Dermis lymphatic vessel endothelial cell (primary cell): ENCODE data around the gene DAPK2. TPM values are rescaled to one million over a fixed set of nuclear protein-coding genes. Genes with fewer than 3 reads are reported as not detected.

Source experiments
- total RNA-seq: library from RNA; depleted of rRNA; stranded (reverse); fragments of >200 nt; gene quantifications from 2 replicates; pipeline ENCODE4 v1.2.1, GENCODE V29; 2014

The DAPK2 gene
- total RNA-seq = 4.7 and 18.0 TPM in 2 replicates

DNA sequence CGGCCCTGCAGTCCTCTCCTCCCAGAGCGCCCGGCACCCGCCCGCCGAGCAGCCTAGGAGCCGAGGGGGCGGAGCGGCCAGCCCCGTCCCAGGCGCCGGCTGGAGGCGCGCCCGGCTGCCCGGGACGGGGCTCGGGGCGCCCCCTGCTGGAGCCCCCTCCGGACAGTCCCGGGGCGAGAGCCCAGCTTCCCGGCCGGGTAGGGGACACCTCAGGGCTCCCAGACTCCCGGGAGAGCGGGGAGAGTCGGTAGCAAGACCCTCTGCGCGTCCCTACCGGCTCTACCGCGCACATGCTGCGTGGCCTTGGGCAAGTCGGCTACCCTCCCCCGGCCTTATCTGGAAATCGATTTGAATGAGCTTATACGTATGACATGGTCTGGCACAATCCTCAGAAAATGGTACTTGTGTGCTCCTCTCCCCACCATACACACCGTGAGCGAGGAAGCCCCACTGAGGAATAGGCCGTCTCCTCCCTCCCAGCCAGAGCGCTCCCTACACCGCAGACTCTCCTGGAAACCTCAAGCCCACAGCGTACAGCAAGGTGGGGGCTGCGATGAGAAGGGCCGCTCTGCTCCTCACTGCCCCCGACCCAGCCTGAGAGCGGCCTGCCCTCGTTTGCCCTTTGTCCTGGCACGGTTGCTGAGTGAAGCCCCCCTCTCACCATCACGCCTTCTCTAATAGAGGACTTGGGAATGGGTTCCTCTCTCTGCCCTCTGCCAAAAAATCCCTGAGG, at the start of gene DAPK2:
TSS of gene DAPK2 (minus strand) at position 65 of the 733 bp plus-strand sequence. CDS start 6,224 bp downstream, outside the sequence.

DNA sequence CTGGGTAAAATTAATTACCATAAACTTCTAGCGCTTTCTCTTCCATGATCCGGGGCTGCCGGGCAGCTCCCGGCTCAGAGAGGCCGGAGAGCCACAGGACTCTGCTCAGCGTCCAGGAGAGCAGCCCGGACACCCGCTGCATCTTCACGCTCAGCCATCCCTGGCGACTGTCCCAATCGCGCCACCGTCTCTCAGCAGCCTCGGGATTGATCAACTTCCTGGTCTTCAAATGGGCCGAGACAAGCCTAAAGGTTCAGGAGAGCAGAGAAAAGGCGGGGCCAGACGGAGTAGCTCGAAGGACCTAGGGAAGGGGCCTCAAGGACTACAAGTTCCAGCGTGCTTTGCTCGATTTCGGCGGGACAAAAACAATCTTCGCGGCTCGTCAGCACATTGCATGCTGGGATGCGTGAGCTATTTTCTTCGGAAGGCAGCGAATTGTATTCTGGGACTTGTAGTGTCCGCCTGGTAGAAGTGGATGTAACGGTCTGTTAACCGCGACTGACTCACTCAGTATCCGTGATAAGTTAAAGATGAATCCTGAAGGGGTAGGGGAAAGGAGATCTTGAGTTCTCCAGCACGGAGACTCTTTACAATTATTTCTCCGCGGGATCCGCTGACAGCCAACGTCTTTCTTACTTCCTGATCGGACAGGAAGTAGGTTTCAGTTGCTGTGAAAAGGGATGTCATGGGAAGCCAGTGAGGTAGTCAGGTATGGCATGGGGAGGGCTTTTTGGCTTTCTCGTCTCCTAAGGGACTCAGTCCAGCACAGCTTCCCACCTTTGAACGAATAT, 47.5 kb upstream of the DAPK2 start, which contains the start of gene CIAO2A:
TSS of gene CIAO2A (minus strand) at position 212 of the 791 bp plus-strand sequence. CDS start at position 142, 70 bp downstream.

Other genes starting within 250 kb of the DAPK2 start
- 253 and 552 TPM in 2 replicates for gene HERC1, start 212.5 kb downstream of the DAPK2 start, total RNA-seq
- 29.2 and 40.9 TPM in 2 replicates for gene CIAO2A, start 47.4 kb upstream of the DAPK2 start, total RNA-seq
- 46.8 and 49.5 TPM in 2 replicates for gene SNX1, start 49.5 kb upstream of the DAPK2 start, total RNA-seq
- 0.11 and 0.17 TPM in 2 replicates for gene SNX22, start 105.2 kb upstream of the DAPK2 start, total RNA-seq
- 851 and 883 TPM in 2 replicates for gene PPIB, start 116.5 kb upstream of the DAPK2 start, total RNA-seq